Progenitor cell of endocrine pancreas (in vitro differentiated cells): Measurements from ENCODE around the gene TBXA2R. TPM values are rescaled to one million over a fixed set of nuclear protein-coding genes. Genes with fewer than 3 reads are reported as not detected.

ENCODE experiments used
- DNase-seq: peaks from one replicate; pipeline ENCODE4 v3.0.0; 2021; ENCODE audit warnings: low spot score; ENCODE audit not compliant: unreplicated experiment
- H3K27ac Mint-ChIP-seq: 2 replicates; pipeline ENCODE4 v1.8.0; 2021; ENCODE audit warnings: mild to moderate bottlenecking, moderate library complexity, mixed read lengths
- H3K27me3 Mint-ChIP-seq: 2 replicates; pipeline ENCODE4 v1.8.0; 2021; ENCODE audit warnings: mixed read lengths
- H3K36me3 Mint-ChIP-seq: 2 replicates; pipeline ENCODE4 v1.8.0; 2022; ENCODE audit warnings: mixed read lengths; ENCODE audit not compliant: insufficient read depth
- H3K4me1 Mint-ChIP-seq: 2 replicates; pipeline ENCODE4 v1.8.0; 2021; ENCODE audit warnings: low read depth, mixed read lengths
- H3K4me3 Mint-ChIP-seq: 2 replicates; pipeline ENCODE4 v1.8.0; 2021; ENCODE audit warnings: low read depth, mild to moderate bottlenecking, moderate library complexity, mixed read lengths
- H3K9me3 Mint-ChIP-seq: 2 replicates; pipeline ENCODE4 v1.8.0; 2021; ENCODE audit warnings: low read depth, mixed read lengths
- total RNA-seq: library from RNA; stranded (reverse); gene quantifications from 2 replicates; pipeline ENCODE4 v1.2.1, GENCODE V29; 2021
- TF ChIP-seq, protein P1 (sequence below): fragments of 200-600 bp; sonication (generic); IDR thresholded peaks from one replicate; pipeline ENCODE4 v1.5.0; 2021; ENCODE audit warnings: antibody characterized with exemption, mild to moderate bottlenecking; ENCODE audit not compliant: unreplicated experiment

Gene TBXA2R
- total RNA-seq, 1 donor from 2014 or later: not detected

DNA sequence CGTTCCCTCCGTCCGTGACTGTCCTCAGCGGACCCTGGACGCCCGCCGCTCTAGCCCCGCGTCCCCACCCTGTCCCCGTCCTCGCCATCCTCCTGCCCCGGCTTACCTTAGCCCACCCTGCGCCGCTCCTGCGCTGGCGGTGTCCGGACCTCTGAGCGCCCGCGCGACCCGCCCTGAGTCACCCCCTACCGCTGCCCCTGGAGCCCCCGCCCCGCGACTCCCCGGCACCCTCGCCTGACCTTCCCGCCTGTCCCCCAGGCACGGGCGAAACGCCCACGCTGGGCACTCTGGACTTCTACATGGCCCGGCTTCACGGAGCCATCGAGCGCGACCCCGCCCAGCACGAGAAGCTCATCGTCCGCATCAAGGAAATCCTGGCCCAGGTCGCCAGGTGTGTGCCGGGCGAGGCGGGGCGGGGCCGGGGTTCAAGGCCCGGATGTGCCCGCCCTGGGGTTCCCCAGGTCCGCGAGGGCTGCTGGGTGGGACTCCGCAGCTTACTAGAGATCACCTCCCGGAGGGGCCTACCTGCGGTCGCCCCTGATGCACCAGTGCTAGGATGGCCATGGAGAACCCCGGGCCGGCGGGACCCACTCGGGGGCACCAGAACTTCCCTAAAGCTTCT lies 28.8 kb downstream of the TBXA2R start:
- Mint-ChIP-seq H3K4me3 (no peak overlapping the region), H3K27ac (no peak overlapping the region), H3K27me3 (peaks cover 50% of the 10 kb centered on the region), H3K36me3 (peaks cover 11% of the 10 kb centered on the region), H3K4me1 (peaks cover 8% of the 10 kb centered on the region), H3K9me3 (no peaks in the 10 kb centered on the region)
- no peak for DNase-seq
- TF ChIP-seq, protein P1, sequence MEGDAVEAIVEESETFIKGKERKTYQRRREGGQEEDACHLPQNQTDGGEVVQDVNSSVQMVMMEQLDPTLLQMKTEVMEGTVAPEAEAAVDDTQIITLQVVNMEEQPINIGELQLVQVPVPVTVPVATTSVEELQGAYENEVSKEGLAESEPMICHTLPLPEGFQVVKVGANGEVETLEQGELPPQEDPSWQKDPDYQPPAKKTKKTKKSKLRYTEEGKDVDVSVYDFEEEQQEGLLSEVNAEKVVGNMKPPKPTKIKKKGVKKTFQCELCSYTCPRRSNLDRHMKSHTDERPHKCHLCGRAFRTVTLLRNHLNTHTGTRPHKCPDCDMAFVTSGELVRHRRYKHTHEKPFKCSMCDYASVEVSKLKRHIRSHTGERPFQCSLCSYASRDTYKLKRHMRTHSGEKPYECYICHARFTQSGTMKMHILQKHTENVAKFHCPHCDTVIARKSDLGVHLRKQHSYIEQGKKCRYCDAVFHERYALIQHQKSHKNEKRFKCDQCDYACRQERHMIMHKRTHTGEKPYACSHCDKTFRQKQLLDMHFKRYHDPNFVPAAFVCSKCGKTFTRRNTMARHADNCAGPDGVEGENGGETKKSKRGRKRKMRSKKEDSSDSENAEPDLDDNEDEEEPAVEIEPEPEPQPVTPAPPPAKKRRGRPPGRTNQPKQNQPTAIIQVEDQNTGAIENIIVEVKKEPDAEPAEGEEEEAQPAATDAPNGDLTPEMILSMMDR: no peak

DNA sequence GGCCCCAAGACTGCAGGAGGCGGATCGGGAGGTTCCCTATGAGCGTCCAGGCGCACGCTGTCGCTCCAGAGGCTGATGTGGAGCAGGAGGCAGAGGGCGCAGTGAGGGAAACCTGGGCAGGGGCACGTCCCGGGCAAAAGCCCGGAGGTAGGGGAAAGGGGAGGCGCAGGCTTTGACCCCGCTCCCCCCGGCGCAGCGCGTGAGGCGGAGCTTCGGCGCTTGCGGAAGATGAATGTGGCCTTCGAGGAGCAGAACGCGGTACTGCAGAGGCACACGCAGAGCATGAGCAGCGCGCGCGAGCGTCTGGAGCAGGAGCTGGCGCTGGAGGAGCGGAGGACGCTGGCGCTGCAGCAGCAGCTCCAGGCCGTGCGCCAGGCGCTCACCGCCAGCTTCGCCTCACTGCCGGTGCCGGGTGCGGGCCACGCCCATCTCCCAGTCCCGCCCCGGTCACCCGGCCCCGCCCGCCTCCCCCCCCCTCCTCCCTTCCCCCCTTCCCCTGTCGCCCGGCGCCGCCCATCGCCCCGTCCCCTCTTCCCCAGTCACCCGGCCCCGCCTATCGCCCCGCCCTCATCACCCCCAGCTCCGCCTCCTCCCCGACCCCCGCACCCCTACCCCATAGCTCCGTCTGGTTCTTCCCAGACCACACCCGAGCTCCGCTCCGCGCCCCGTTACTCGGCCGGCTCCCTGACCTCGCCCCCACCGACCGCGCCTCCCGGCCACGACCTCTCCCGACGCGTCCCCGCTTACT lies 29.8 kb downstream of the TBXA2R start:
- peaks cover 11% of the 10 kb centered on the region for H3K36me3 Mint-ChIP-seq
- no peak for DNase-seq
- no peaks in the 10 kb centered on the region for H3K9me3 Mint-ChIP-seq
- TF ChIP-seq, protein P1: no peak
- peak overlapping the region; percentile 46 for H3K4me3 Mint-ChIP-seq
- H3K27me3 Mint-ChIP-seq: peaks cover 42% of the 10 kb centered on the region
- peaks cover 11% of the 10 kb centered on the region for H3K4me1 Mint-ChIP-seq
- H3K27ac Mint-ChIP-seq: peak overlapping the region; percentile 41

DNA sequence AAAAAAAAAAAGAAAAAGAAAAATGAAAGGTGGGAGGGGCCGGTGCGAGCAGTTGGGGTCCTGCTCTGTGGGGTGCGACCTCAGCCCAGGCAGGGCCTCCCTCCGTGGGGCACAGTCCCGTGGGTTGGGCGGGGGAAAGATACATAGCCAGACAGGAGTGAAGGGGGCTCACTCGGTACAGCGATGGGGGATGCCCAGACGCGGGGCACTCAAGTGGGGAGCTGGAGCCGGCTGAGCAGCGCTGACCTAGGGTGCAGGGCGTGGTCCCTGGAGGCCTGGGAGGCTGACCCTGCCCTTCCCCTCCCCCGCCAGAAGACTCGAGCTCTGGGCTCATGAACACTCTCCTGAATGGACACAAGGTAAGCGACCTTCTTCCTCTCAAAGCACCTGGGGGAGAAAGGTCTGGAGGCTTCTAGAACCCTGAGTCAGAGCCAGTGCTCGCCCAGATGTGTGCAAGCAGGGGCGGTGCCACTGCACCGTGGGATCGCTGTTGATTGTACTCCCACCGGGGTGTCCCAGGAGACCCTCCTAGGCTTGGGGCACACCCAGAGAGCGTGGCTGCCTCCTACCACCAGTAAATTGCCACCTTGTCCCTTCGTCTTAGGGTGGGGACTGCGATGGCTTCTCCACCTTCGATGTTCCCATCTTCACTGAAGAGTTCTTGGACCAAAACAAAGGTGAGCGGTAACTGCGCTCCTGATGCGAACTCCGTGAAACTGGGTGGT lies 30.6 kb downstream of the TBXA2R start:
- H3K9me3 Mint-ChIP-seq: no peaks in the 10 kb centered on the region
- no peak overlapping the region for H3K27ac Mint-ChIP-seq
- H3K36me3 Mint-ChIP-seq: peaks cover 11% of the 10 kb centered on the region
- no peak for DNase-seq
- peak overlapping the region; percentile 59 for H3K4me3 Mint-ChIP-seq
- H3K4me1 Mint-ChIP-seq: peaks cover 14% of the 10 kb centered on the region
- H3K27me3 Mint-ChIP-seq: peaks cover 42% of the 10 kb centered on the region
- TF ChIP-seq, protein P1: no peak

DNA sequence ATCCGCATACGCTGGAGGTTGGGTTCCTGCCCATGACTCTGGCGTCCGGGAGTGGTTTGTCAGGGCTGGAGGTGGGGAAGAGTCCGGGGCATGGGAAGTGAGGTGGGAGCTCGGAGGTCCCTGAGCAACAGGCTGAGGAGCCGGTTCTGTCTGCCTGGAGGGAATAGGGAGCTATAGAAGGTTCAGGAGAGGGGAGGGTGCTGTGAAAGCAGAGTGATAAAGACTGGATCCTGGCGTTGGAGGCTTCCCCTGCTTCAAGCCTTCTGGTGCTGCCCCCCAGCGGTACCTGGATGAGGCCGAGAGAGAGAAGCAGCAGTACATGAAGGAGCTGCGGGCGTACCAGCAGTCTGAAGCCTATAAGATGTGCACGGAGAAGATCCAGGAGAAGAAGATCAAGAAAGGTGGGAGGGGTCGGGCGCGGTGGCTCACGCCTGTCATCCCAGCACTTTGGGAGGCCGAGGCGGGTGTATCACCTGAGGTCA lies 31.4 kb downstream of the TBXA2R start:
- H3K4me3 Mint-ChIP-seq: peak overlapping the region; percentile 59
- peaks cover 14% of the 10 kb centered on the region for H3K4me1 Mint-ChIP-seq
- H3K9me3 Mint-ChIP-seq: no peaks in the 10 kb centered on the region
- H3K27me3 Mint-ChIP-seq: peaks cover 35% of the 10 kb centered on the region
- H3K36me3 Mint-ChIP-seq: peaks cover 11% of the 10 kb centered on the region
- TF ChIP-seq, protein P1: peak; percentile 48
- H3K27ac Mint-ChIP-seq: peak overlapping the region; percentile 9
- DNase-seq: no peak
